Central memory CD4-positive, alpha-beta T cell (primary cell): Measurements from ENCODE around the gene HNRNPM.

Experiments
- DNase-seq: peaks from one replicate; pipeline ENCODE4 v3.0.0; 2022

The HNRNPM gene

GRCh38 chr19:8460516-8461298 is 15.9 kb downstream of the HNRNPM start:
- DNase-seq = no peak

GRCh38 chr19:8461376-8461775 is 16.6 kb downstream of the HNRNPM start:
- DNase-seq = no peak

GRCh38 chr19:8461891-8462290 is 17.1 kb downstream of the HNRNPM start:
- no peak for DNase-seq

- no peak for DNase-seq
These were observed 17.8 kb downstream of the HNRNPM start for GRCh38 chr19:8462571-8462970.

- DNase-seq = no peak
These were observed 18.6 kb downstream of the HNRNPM start for GRCh38 chr19:8463365-8463764.

DNA sequence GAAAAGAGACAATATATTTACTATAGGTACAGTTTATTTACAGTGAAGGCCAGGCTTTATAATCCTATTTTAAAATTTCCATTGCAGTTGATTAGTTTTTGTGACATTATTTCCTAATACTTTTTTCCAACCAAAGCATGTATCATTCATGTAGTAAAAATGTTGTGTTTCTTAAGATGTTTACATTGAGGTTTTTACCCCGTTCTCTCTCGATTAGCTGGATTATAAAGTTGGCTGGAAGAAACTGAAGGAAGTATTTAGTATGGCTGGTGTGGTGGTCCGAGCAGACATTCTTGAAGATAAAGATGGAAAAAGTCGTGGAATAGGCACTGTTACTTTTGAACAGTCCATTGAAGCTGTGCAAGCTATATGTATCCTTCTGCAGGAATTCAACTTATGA is 21.2 kb downstream of the HNRNPM start:
- no peak for DNase-seq

GRCh38 chr19:8468124-8468523 is 23.3 kb downstream of the HNRNPM start:
- no peak for DNase-seq

DNA sequence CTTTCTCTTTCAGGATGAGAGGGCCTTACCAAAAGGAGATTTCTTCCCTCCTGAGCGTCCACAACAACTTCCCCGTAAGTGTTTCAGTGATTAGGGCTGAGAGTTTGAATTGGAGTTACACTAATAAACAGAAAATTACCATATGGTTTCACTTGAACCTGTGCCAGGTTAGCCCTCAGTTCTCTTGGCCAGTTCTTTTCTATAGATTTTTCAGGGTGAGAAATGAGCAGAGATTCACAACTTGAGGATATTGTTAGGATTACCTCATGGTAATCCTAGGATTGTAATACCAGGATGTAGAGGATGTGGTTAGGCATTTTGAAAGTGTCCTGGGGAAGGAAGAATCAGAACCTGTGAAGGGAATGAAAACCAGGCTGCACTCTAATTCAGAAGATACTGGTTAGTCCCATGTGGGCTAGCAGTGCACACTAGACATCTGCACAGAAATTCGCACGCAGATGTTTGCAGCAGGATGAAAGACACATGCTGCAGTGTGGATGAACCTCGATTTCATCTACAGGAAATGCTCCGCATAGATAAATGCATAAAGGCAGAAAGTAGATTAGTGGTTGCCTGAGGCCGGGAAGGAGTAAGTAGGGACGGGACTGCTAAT is 24.1 kb downstream of the HNRNPM start:
- DNase-seq = no peak

- DNase-seq = no peak
These were observed 25.0 kb downstream of the HNRNPM start for GRCh38 chr19:8469613-8470368.

GRCh38 chr19:8473648-8474476 is 29.1 kb downstream of the HNRNPM start:
- DNase-seq = no peak

GRCh38 chr19:8475005-8475404 is 30.2 kb downstream of the HNRNPM start:
- no peak for DNase-seq

- no peak for DNase-seq
These were observed 31.7 kb downstream of the HNRNPM start for GRCh38 chr19:8476524-8476923.

GRCh38 chr19:8477889-8478288 is 33.1 kb downstream of the HNRNPM start:
- no peak for DNase-seq

GRCh38 chr19:8478598-8478997 is 33.8 kb downstream of the HNRNPM start:
- no peak for DNase-seq

DNA sequence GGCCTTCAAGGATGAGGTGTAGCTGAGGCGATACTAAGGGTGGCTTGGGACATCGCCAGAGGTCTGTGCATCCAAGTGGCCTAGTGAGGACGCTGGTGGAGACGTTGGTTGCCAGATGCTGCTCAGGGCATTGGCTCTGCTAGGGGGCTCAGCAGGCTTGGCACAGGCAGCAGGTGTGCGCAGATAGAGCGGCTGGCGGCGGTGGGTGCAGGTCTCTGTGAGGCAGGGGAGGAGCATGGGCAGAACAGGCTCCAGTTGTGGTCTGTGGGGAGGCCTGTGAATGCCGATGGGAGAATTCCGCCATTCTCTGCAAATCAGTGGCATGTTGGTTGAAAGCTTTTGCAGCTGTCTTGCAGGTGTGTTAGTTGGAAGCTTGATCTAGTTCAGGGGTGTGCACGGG is 36.4 kb downstream of the HNRNPM start:
- DNase-seq = no peak

DNA sequence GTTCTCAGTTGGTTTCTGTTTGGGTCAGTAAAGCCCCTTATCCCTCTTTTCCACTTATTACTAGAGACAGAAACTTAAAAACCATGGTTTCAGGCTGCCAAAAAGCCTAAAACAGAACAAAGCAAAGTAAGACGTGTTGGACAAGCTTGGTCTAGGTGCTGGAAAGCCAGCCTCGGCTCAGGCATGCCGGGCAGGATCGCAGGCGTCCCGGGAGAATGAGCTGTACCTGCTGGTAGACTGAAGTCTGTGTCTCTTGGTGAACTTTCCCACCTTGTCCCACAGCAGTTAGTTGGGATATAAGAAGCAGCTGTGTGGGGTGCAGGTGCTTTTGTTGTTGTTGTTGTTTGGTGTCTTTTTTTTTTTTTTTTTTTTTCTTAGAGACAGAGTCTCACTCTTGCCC is 36.8 kb downstream of the HNRNPM start:
- no peak for DNase-seq

- DNase-seq = no peak
These were observed 37.9 kb downstream of the HNRNPM start for GRCh38 chr19:8482696-8483095.

DNA sequence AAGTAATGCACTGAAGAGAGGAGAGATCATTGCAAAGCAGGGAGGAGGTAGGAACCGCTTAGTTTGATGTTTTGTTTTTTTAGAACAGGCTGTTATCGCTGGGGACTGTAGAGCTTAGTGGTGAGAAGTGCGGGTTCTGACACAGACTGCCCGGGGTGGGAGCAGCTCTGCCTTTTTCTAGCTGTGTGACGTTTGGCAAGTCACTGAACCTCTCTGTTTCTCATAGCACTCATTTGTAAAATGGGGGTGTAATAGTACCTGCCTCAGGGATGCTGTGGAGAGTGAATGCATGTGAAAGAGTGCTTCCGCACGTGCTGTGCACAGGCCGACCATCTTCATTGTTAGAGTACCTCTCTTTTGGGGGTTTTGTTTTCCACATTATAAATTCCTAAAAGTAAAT is 38.4 kb downstream of the HNRNPM start:
- no peak for DNase-seq

DNA sequence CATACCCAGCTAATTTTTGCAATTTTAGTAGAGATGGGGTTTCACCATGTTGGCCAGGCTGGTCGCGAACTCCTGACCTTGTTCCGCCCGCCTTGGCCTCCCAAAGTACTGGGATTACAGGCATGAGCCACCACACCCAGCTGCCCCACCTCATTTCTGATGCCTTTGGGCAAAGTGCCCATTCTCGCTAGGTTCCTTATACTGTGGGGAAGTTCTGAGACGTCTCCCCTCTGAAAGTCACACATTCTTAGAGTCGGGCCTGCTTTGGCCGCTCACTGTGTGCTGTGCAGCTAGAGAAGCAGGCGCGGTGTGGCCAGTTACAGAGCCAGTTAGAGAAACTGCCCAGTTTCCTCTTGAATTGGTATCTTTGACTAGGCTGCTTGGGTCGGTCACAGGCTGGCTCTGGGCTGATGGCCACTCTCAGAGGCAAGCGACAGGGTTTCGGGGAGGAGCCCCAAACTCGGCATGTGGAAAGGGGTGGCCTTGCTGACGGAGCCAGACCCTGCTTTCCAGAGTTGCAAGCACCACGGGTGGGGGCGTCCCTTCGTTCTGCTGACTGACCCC is 39.6 kb downstream of the HNRNPM start:
- DNase-seq = no peak

DNA sequence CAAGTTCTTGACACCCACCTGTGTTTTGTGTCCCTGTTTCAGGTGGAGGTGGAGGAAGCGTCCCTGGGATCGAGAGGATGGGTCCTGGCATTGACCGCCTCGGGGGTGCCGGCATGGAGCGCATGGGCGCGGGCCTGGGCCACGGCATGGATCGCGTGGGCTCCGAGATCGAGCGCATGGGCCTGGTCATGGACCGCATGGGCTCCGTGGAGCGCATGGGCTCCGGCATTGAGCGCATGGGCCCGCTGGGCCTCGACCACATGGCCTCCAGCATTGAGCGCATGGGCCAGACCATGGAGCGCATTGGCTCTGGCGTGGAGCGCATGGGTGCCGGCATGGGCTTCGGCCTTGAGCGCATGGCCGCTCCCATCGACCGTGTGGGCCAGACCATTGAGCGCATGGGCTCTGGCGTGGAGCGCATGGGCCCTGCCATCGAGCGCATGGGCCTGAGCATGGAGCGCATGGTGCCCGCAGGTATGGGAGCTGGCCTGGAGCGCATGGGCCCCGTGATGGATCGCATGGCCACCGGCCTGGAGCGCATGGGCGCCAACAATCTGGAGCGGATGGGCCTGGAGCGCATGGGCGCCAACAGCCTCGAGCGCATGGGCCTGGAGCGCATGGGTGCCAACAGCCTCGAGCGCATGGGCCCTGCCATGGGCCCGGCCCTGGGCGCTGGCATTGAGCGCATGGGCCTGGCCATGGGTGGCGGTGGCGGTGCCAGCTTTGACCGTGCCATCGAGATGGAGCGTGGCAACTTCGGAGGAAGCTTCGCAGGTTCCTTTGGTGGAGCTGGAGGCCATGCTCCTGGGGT is 41.0 kb downstream of the HNRNPM start:
- no peak for DNase-seq

DNA sequence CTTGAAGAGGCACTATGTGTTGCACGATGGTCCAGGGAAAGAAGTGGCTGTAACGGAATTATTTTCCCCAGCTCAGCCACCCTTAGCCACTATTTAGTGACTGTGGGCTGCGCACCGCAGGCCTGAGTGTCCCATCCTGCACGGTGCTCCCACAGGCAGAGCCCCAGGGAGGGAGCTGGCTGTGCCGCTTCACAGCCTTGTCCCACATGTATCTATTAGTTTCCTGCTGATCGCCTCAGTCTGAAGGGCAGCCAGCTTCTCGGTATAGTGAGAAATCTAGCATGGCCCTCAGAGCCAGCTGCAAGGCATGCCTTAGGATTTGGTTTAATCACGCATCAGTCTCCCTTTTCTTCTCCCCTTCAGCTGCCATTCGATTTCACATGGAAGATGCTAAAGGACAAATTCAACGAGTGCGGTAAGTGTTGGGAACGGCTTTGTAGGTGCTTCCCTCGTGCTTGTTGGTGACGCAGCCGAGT is 41.9 kb downstream of the HNRNPM start:
- no peak for DNase-seq
